HG03354 (cell line): ENCODE results near the gene DBN1.
A peak's percentile ranks its signal among the peaks of the same experiment; 100 is the strongest.

Experiments
- ATAC-seq: cut with Tn5 transposase; IDR thresholded peaks from one replicate; pipeline ENCODE4 v1.9.1; 2021; ENCODE audit warnings: mild to moderate bottlenecking; ENCODE audit not compliant: unreplicated experiment, poor library complexity, severe bottlenecking

Gene DBN1

GRCh38 chr5:177476531-177477233 lies 3.2 kb upstream of the DBN1 start:
- ATAC-seq: no peak

- no peak for ATAC-seq
Observed at GRCh38 chr5:177475563-177476427, 2.4 kb upstream of the DBN1 start.

DNA sequence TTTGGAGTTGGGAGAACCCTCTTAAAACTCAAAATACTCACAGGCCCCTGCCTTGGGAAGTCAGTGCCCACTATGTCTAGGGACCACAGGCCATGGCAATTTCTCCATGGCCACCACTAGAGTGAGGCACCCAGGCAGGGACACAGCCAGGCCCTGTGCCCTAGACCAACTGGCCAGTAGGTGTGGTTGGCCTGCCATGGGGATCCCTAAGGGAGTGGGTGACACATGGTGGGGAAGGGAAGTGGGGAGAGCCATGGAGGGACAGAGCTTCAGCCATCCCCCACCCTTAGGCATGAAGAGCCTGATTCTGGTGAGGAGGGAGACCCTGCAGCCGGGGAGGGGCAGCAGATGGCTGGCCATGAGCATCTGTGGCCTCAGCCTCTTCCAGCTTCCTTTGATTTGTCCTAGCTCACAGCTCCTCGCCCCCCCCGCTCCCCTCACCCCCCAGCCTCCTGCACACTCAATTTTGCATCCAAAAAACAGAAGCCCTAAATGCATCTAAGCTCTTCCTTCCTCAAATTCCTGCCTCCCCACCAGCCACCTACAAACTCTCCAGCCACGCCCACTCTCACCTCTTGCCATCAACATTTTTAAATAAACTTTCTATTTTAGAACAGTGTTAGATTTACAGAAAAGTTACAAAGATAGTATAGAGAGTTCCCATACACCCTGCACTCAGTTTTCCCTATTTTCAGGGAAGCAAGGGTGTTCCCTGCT lies 1.6 kb upstream of the DBN1 start:
- no peak for ATAC-seq

- ATAC-seq: no peak
Observed at GRCh38 chr5:177474002-177474476, 605 bp upstream of the DBN1 start.

DNA sequence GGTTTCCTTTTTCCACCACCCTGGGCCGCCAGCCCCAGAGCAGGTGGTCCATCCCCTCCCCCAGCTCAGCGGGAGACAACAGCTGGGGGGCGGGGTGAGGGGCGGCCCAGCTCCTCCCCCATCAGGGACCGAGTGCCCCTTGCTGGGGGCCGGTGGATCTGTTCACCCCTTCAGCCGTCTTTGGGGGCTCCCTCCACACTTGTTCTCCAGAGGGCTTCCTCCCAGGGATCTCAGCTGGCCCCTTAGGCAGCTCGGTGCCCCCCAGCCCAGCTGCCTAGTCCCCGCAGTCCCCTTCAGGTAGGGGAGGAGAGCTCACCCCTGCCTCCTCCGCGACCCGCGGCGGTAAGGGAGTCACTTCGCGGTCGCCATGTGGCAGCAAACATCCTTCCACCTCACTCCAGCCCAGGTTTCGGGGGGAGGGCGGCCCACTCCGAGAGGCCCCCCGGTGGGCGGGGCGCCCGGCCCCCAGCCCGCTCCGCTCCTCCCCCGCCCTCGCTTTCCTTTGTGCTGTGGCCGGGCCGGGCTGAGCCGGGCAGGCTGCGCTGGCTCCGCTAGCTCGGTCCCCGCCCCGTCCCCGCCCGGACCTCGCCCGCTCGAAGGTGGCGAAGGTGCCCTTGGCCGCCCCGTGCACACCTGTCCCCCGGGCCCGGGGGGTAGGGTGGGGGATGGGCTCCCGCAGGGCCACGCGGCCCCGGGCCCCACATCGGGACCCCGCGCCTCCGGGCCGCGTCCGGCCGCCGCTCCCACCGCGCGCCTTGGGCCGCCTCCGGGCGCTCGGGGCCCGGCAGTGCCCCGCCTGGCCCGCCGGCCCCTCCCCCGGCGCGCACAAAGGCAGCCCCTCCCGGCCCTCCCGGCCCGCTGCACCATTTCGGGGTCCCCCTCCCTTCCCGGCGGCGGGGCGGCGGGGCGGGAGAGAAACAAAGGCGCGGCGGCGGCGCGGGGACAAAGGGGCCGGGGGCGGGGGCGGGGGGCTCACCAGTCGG lies 683 bp downstream of the DBN1 start:
- ATAC-seq: peak; percentile 50

- no peak for ATAC-seq
Observed at GRCh38 chr5:177471610-177472356, 1.7 kb downstream of the DBN1 start.

- no peak for ATAC-seq
Observed at GRCh38 chr5:177470759-177471536, 2.5 kb downstream of the DBN1 start.

- ATAC-seq: no peak
Observed at GRCh38 chr5:177469750-177470525, 3.5 kb downstream of the DBN1 start.

DNA sequence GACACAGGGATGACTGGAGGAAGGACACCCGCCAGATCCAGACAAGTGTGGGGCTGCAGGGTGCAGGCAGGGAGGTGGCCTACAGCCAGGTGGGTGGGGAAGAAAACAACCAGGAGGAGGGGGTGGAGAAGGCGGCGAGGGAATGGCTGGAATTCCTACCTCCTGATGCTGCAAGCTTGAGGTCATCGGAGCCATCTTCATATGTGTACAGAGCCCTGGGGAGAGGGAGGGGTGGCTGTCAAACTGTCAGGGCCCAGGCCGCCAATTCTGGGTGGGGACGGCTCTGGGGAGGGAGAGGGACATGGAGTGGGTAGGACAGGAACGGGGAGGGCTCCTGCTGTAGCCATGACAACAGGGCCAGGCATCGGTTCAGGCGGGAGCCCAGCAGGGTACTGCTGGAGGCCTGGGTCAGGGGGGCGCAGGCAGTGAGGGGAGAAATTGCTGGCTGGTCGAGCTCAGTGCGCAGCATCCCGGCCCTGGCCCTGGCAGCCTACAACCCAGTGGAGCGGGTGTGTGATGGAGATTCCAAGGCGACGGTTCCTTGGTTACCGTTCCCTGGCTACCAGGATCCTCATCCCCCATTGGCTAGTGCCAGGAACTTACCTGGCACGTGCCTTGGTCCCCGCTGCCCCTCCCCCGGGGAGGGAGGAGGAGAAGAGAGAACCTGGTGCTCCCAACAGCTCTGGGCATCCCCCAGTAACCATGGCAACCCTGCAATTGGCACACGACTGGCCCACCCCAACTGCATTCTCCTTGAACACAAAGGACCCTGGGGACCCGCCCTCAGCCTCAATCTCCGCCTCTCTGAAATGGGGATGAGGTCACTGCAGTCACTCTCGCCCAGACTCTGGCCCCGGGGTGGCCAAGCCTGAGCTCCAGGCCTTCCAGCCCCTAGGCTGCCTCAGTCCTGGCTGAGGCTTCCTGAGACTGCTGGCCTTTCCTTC lies 4.5 kb downstream of the DBN1 start:
- ATAC-seq: no peak

- ATAC-seq: no peak
Observed at GRCh38 chr5:177468329-177468684, 5.1 kb downstream of the DBN1 start.

DNA sequence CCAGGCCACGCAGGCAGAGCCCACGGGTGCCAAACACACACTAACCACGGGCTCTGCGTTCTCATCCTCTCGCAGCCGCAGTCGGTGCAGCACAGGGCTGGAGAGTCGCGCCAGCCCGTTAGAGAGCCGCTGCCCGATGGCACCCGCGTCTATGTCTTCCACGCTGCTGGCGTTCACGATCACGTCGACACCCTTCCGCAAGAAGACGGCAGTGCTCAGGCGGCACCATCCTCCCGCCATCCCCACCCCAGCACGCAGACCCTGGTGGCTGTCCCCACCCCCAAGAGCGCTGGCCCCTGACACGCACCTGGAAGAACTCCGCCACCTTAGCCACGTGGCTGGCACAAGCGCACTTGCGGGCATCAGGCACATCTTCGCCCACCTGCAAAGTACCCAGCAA lies 6.0 kb downstream of the DBN1 start:
- no peak for ATAC-seq

DNA sequence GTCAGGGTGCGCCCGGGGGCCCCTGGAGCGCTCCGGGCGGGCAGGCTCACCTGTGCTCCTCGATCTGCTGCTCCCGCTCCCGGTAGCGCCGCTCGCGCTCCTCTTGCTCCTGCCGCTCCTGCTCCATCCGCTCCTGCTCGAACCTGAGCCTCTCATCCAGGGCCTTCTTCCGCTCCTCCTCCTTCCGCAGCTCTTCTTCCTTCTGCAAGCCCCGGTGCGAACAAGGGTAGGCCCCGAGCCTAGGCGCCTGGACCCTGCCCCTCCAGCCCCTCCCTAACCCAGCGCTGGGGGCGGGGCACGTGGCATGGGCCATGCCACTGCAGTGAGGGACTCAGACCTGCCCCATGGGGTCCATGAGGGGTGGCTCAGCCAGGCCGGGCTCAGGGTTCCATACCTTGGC lies 6.6 kb downstream of the DBN1 start:
- ATAC-seq: no peak

DNA sequence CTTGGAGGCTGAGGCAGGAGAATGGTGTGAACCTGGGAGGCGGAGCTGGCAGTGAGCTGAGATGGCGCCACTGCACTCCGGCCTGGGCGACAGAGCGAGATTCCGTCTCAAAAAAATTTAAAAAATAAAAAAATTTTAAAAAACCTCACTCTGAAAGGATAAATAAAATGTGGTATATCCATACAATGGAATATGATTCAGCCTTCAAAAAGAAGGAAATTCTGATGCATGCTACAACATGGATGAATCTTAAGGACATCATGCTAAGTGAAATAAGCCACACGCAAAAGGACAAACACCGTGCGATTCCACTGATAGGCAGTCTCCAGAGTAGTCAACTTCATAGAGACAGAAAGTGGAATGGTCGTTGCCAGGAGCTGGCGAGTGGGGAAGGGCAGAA lies 8.4 kb downstream of the DBN1 start:
- ATAC-seq: no peak

DNA sequence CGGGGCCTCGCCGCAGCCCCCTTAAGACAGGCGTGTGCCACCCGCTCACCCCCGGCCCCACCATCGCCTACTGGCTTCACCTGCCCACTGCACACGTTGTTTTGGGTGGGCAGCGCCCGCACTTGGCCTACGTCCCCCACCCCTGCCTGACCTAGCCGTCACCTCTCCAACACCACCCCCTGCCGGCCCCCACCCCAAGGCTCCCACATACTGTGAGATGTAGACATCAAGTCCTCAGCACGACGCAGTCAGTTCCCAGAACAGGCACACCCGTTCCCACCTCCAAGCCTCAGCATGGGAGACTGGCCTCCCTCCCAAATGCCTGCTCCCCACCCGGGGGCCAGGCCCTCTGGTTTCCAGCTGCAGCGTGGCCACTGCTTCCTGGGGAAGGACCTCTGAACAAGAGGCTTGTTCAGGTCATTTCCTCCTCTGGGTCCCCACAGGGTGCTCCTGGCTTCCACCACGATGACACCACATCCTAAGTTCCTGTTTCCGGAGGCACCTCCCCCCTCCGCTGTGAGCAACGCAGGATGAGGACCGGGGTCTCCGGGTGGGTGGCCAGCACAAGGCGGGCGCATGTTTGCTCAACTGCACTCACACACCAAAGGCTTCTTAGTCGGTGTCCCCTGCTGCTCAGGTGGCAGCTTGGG lies 11.3 kb downstream of the DBN1 start:
- no peak for ATAC-seq

GRCh38 chr5:177459819-177460628 lies 13.4 kb downstream of the DBN1 start:
- no peak for ATAC-seq
